Neural cell (in vitro differentiated cells): ENCODE measurements around the gene MARK2. TPM values are rescaled to one million over a fixed set of nuclear protein-coding genes. Genes with fewer than 3 reads are reported as not detected.
A peak's percentile ranks its signal among the peaks of the same experiment; 100 is the strongest.

ENCODE experiments used
- H2AFZ ChIP-seq: fragments of 200-600, 300-800 bp; sonication (generic), shearing (Covaris generic); 2 replicates; pipeline ENCODE4 v1.6.0; 2014; ENCODE audit warnings: low read depth, mild to moderate bottlenecking, antibody characterized with exemption, low read length, moderate library complexity
- H3F3A ChIP-seq: fragments of 200-600 bp; shearing (Covaris generic); 2 replicates; pipeline ENCODE4 v1.6.1; 2016; ENCODE audit warnings: mild to moderate bottlenecking, moderate library complexity, mixed read lengths, antibody characterized with exemption, low read length; ENCODE audit not compliant: insufficient read depth, poor library complexity, severe bottlenecking
- H3K27ac ChIP-seq: fragments of 200-600, 300-800 bp; sonication (generic), shearing (Covaris generic); 2 replicates; pipeline ENCODE4 v1.5.1; 2014; ENCODE audit warnings: mild to moderate bottlenecking, low read length, moderate library complexity
- H3K27me3 ChIP-seq: fragments of 300-800, 200-600 bp; sonication (generic), shearing (Covaris generic); 2 replicates; pipeline ENCODE4 v1.6.0; 2014; ENCODE audit warnings: mild to moderate bottlenecking, low read depth, low read length, moderate library complexity; ENCODE audit not compliant: insufficient read depth
- H3K36me3 ChIP-seq: fragments of 300-800, 200-600 bp; sonication (generic), shearing (Covaris generic); 2 replicates; pipeline ENCODE4 v1.5.1; 2014; ENCODE audit warnings: mild to moderate bottlenecking, antibody characterized with exemption, low read length, moderate library complexity; ENCODE audit not compliant: insufficient read depth
- H3K4me2 ChIP-seq: fragments of 300-800, 200-600 bp; sonication (generic), shearing (Covaris generic); 2 replicates; pipeline ENCODE4 v1.6.0; 2014; ENCODE audit warnings: mild to moderate bottlenecking, low read length
- H3K4me3 ChIP-seq: fragments of 300-800, 200-600 bp; sonication (generic), shearing (Covaris generic); 2 replicates; pipeline ENCODE4 v1.5.1; 2014; ENCODE audit warnings: mild to moderate bottlenecking, low read length, moderate library complexity
- H3K79me2 ChIP-seq: fragments of 200-600 bp; shearing (Covaris generic); replicated peaks from 2 replicates; pipeline ENCODE4 v1.6.0; 2014; ENCODE audit warnings: mild to moderate bottlenecking, low read length, moderate library complexity; ENCODE audit not compliant: insufficient read depth
- H3K9ac ChIP-seq: fragments of 300-800, 200-600 bp; sonication (generic), shearing (Covaris generic); 2 replicates; pipeline ENCODE4 v1.6.1; 2016; ENCODE audit warnings: mild to moderate bottlenecking, low read length, mixed read lengths
- H3K9me2 ChIP-seq: fragments of 200-600 bp; shearing (Covaris generic); 2 replicates; pipeline ENCODE4 v1.6.1; 2016; ENCODE audit warnings: mild to moderate bottlenecking, low read length, mixed read lengths; ENCODE audit not compliant: insufficient read depth
- H3K9me3 ChIP-seq: fragments of 200-600, 300-800 bp; sonication (generic), shearing (Covaris generic); 2 replicates; pipeline ENCODE4 v1.6.1; 2016; ENCODE audit warnings: mild to moderate bottlenecking, mixed run types, low read length, moderate library complexity, mixed read lengths
- H4K20me1 ChIP-seq: fragments of 200-600 bp; shearing (Covaris generic); 2 replicates; pipeline ENCODE4 v1.6.1; 2016; ENCODE audit warnings: mild to moderate bottlenecking, mixed run types; ENCODE audit not compliant: insufficient read depth
- EP300 ChIP-seq: fragments of 450-650 bp; conservative IDR thresholded peaks from 2 replicates; pipeline ENCODE4 v1.6.1; 2014; ENCODE audit warnings: antibody characterized with exemption, mild to moderate bottlenecking, moderate library complexity; ENCODE audit not compliant: poor library complexity, severe bottlenecking
- EZH2 ChIP-seq: fragments of 200-600, 300-800 bp; shearing (Covaris generic), sonication (generic); IDR thresholded peaks from 2 replicates; pipeline ENCODE4 v1.6.1; 2014; ENCODE audit warnings: antibody characterized with exemption, low read length, borderline replicate concordance, mild to moderate bottlenecking; ENCODE audit not compliant: insufficient read depth, poor library complexity, severe bottlenecking
- MXI1 ChIP-seq: fragments of 450-650 bp; conservative IDR thresholded peaks from 2 replicates; pipeline ENCODE4 v1.6.1; 2014; ENCODE audit warnings: antibody characterized with exemption, mild to moderate bottlenecking; ENCODE audit not compliant: poor library complexity, severe bottlenecking
- POLR2AphosphoS5 ChIP-seq: IDR thresholded peaks from 2 replicates; pipeline ENCODE4 v1.6.1; 2012
- RAD21 ChIP-seq: fragments of 450-650 bp; conservative IDR thresholded peaks from 2 replicates; pipeline ENCODE4 v1.6.1; 2014; ENCODE audit warnings: antibody characterized with exemption, mild to moderate bottlenecking, moderate library complexity
- REST ChIP-seq: IDR thresholded peaks from 2 replicates; pipeline ENCODE4 v1.6.1; 2012; ENCODE audit warnings: borderline replicate concordance
- SMC3 ChIP-seq: fragments of 450-650 bp; conservative IDR thresholded peaks from 2 replicates; pipeline ENCODE4 v1.6.1; 2014; ENCODE audit warnings: antibody characterized with exemption, mild to moderate bottlenecking, moderate library complexity; ENCODE audit not compliant: poor library complexity
- TAF1 ChIP-seq: IDR thresholded peaks from 2 replicates; pipeline ENCODE4 v1.6.1; 2012; ENCODE audit warnings: low read depth
- polyA plus RNA-seq: library from polyadenylated mRNA; depleted of rRNA; stranded (reverse); fragments of >200 nt; gene quantifications from 2 replicates; pipeline ENCODE4 v1.2.3, GENCODE V29; 2014
- TF ChIP-seq, protein P1 (sequence below): fragments of 450-650 bp; IDR thresholded peaks from 2 replicates; pipeline ENCODE4 v1.5.1; 2014; ENCODE audit warnings: antibody characterized with exemption, mild to moderate bottlenecking, moderate library complexity; ENCODE audit not compliant: poor library complexity, severe bottlenecking

MARK2 gene
- polyA plus RNA-seq, 1 donor from 2014 or later: 11.3 TPM

DNA sequence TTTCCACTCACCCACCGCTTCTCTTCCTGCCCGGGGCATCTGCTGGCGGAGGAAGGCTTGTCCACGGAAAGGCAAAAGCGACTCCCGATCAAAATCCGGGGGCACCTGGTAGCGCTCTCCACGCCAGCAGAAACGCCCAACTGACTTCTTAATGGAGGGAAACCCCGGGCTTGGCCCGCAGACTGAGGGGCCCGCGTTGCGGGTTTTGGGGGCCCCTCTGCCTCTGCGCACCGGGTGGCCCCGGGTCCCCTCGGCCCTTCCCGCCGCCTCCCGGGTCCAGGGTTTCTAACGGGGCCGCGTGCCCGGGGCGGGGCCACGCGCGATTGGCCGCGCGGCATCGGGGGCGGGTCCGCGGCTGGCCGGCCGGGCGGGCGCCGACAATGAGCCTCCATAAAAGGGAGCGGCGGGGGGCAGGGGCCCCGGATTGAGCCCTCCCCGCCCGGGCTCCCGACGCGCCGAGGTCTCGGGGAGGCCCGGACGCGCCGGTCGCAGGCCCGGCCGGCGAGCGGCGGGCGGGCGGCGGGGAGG lies 25.8 kb upstream of the MARK2 start, which contains the start of gene SPINDOC:
SPINDOC (plus strand) TSS at position 422 of the 528 bp plus-strand sequence. CDS start 231 bp downstream, outside the sequence.
- no peaks in the 10 kb centered on the region for H3K27me3 ChIP-seq
- H3K9me3 ChIP-seq: no peaks in the 10 kb centered on the region
- no peaks in the 10 kb centered on the region for H3K36me3 ChIP-seq
- peak within 1 kb of the TSS; percentile 76 for H2AFZ ChIP-seq
- peaks cover 5% of the 10 kb centered on the region for H3F3A ChIP-seq
- no peak for TF ChIP-seq EP300
- peak; percentile 7 for TF ChIP-seq RAD21
- peak; percentile 9 for TF ChIP-seq SMC3
- H3K9ac ChIP-seq: peak within 1 kb of the TSS; percentile 92
- H3K79me2 ChIP-seq: peaks cover 43% of the 10 kb centered on the region
- H3K4me3 ChIP-seq: peak within 1 kb of the TSS; percentile 99
- H3K27ac ChIP-seq: peak within 1 kb of the TSS; percentile 80
- H4K20me1 ChIP-seq: no peaks in the 10 kb centered on the region
- H3K9me2 ChIP-seq: no peaks in the 10 kb centered on the region
- H3K4me2 ChIP-seq: peak within 1 kb of the TSS; percentile 90

DNA sequence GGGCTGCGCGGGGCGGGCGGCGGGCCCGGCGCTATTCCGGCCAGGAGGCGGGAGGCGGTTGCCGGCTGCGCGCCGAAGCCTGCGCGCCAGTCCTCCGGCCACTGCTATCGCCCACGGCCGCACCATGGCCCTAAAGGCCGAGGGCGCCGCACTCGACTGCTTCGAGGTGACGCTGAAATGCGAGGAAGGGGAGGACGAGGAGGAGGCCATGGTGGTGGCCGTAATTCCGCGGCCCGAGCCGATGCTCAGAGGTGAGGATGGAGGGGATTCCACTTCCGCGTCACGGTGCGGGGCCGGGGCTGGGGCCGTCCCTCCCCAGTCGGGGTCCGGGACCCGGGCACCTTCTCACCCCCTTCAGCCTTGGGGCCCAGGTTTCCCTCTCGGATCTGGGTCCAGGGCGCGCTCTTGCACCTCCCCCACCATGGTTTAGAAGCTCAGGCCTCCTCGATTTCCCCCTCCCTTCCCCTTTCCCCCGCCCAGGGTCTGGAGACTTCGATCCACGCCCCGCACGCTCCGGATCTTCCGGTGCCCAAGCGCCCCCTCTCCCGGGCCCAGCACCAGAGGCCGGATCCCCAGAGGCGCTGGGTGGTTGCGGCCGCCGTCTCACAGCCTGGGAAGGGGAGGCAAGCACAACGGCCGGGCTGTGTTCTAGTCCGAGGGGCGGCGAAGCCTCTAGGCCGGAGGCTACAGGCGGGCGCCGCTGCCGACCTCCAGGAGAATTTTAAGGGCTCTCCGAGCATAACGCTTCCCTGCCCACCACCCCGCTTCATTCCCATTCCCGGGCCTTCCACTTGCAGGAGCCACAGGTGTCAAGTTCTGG lies 25.1 kb upstream of the MARK2 start:
- peak overlapping the region; percentile 76 for H2AFZ ChIP-seq
- H3K4me3 ChIP-seq: peak overlapping the region; percentile 99
- H3K79me2 ChIP-seq: peaks cover 43% of the 10 kb centered on the region
- no peaks in the 10 kb centered on the region for H3K9me3 ChIP-seq
- H3K27me3 ChIP-seq: no peaks in the 10 kb centered on the region
- H3K36me3 ChIP-seq: no peaks in the 10 kb centered on the region
- no peaks in the 10 kb centered on the region for H3K9me2 ChIP-seq
- peaks cover 5% of the 10 kb centered on the region for H3F3A ChIP-seq
- H3K9ac ChIP-seq: peak overlapping the region; percentile 92
- peak overlapping the region; percentile 80 for H3K27ac ChIP-seq
- H3K4me2 ChIP-seq: peak overlapping the region; percentile 90
- TF ChIP-seq MXI1 (no peak), REST (no peak), POLR2AphosphoS5 (no peak), EZH2 (no peak), SMC3 (no peak), TAF1 (no peak), RAD21 (no peak), EP300 (no peak)
- TF ChIP-seq, protein P1, sequence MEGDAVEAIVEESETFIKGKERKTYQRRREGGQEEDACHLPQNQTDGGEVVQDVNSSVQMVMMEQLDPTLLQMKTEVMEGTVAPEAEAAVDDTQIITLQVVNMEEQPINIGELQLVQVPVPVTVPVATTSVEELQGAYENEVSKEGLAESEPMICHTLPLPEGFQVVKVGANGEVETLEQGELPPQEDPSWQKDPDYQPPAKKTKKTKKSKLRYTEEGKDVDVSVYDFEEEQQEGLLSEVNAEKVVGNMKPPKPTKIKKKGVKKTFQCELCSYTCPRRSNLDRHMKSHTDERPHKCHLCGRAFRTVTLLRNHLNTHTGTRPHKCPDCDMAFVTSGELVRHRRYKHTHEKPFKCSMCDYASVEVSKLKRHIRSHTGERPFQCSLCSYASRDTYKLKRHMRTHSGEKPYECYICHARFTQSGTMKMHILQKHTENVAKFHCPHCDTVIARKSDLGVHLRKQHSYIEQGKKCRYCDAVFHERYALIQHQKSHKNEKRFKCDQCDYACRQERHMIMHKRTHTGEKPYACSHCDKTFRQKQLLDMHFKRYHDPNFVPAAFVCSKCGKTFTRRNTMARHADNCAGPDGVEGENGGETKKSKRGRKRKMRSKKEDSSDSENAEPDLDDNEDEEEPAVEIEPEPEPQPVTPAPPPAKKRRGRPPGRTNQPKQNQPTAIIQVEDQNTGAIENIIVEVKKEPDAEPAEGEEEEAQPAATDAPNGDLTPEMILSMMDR: no peak
- H4K20me1 ChIP-seq: no peaks in the 10 kb centered on the region
